A549 (cell line): ENCODE measurements around the gene SORL1. TPM values are rescaled to one million over a fixed set of nuclear protein-coding genes. Genes with fewer than 3 reads are reported as not detected.

Experiments used
- ATAC-seq, 2 experiments: fragments of 200-7000 bp in 1 of 2; fragments of >200 bp in 1 of 2; cut with Nextera tagmentation in 1 of 2; cut with Tn5 transposase in 1 of 2; 3 replicates each; pipeline versions ENCODE4 v1.8.0 to v1.9.1; 2018 to 2020; ENCODE audit warnings: mild to moderate bottlenecking in 1 of 2, moderate library complexity in 1 of 2
- CTCF ChIA-PET: fragments of 300-600 bp; sonication (Branson Sonifier 250); formaldehyde crosslinking; extraction: SDS; loops from one replicate; lab custom pipeline; 2021; ENCODE audit warnings: antibody characterized with exemption, inconsistent platforms; lab: Yijun Ruan, JAX
- POLR2A ChIA-PET: fragments of 350-600 bp; formaldehyde crosslinking; extraction: SDS; loops from one replicate; lab custom pipeline; 2021; ENCODE audit warnings: antibody characterized with exemption, inconsistent platforms; lab: Yijun Ruan, JAX
- DNase-seq, 2 experiments: peaks; one replicate each; pipeline versions ENCODE4 v3.0.0 to v3.0.0-alpha.2; 2011 to 2016; ENCODE audit warnings: low read depth in 1 of 2, low spot score in 1 of 2
- FAIRE-seq: peaks from 2 replicates; lab custom pipeline; 2011; peaks lifted over from hg19 to GRCh38; lab: Jason Lieb, UNC
- H3K27ac ChIP-seq, 2 experiments: fragments of >200 bp; sonication (Bioruptor Twin); formaldehyde crosslinking; 3 replicates each; pipeline ENCODE4 v1.5.1; 2016 to 2017
- H3K4me1 ChIP-seq: fragments of >200 bp; sonication (Bioruptor Twin); formaldehyde crosslinking; 3 replicates; pipeline ENCODE4 v1.6.1; 2016
- H3K4me2 ChIP-seq: fragments of >200 bp; sonication (Bioruptor Twin); formaldehyde crosslinking; 3 replicates; pipeline ENCODE4 v1.6.1; 2016
- H3K4me3 ChIP-seq: fragments of >200 bp; sonication (Bioruptor Twin); formaldehyde crosslinking; 3 replicates; pipeline ENCODE4 v1.5.1; 2016
- H3K9me3 ChIP-seq: fragments of >200 bp; sonication (Bioruptor Twin); formaldehyde crosslinking; 3 replicates; pipeline ENCODE4 v1.6.1; 2016
- CEBPB ChIP-seq, 2 experiments: fragments of >200 bp in 1 of 2; sonication (Bioruptor Twin) in 1 of 2; formaldehyde crosslinking in 1 of 2; IDR thresholded peaks; 2 replicates each; pipeline ENCODE4 v1.6.1; 2012 to 2016
- HES2 ChIP-seq: fragments of >200 bp; sonication (Bioruptor Twin); formaldehyde crosslinking; IDR thresholded peaks from 2 replicates; pipeline ENCODE4 v1.6.1; 2016
- HOXB13 ChIP-seq: fragments of 250-450 bp; sonication (Bioruptor Pico); IDR thresholded peaks from 2 replicates; pipeline ENCODE4 v1.5.0; 2020; ENCODE audit warnings: low read depth, mild to moderate bottlenecking, moderate library complexity
- JUN ChIP-seq, 2 experiments: fragments of >200 bp; sonication (Bioruptor Twin); formaldehyde crosslinking; IDR thresholded peaks; 2 replicates in 1 of 2; 3 replicates in 1 of 2; pipeline ENCODE4 v1.6.1; 2016 to 2017
- MAFK ChIP-seq: fragments of 450-650 bp; IDR thresholded peaks from 2 replicates; pipeline ENCODE4 v1.6.1; 2014; ENCODE audit not compliant: partially characterized antibody
- POLR2A ChIP-seq: IDR thresholded peaks from 2 replicates; pipeline ENCODE4 v1.6.1; 2012; ENCODE audit warnings: mild to moderate bottlenecking, low read length
- RAD21 ChIP-seq, 2 experiments: fragments of >200 bp in 1 of 2; sonication (Bioruptor Twin) in 1 of 2; formaldehyde crosslinking in 1 of 2; IDR thresholded peaks in 1 of 2; conservative IDR thresholded peaks in 1 of 2; 2 replicates in 1 of 2; 3 replicates in 1 of 2; pipeline ENCODE4 v1.6.1; 2012 to 2018; ENCODE audit warnings: inconsistent platforms in 1 of 2
- SMC3 ChIP-seq: fragments of >200 bp; sonication (Bioruptor Twin); formaldehyde crosslinking; IDR thresholded peaks from 3 replicates; pipeline ENCODE4 v1.6.1; 2018; ENCODE audit warnings: inconsistent platforms
- TP53 ChIP-seq: fragments of 250-450 bp; sonication (Bioruptor Pico); IDR thresholded peaks from 2 replicates; pipeline ENCODE4 v1.5.0; 2021; ENCODE audit warnings: mild to moderate bottlenecking, moderate library complexity
- ZFP36 ChIP-seq: fragments of 450-650 bp; IDR thresholded peaks from 2 replicates; pipeline ENCODE4 v1.6.1; 2014; ENCODE audit warnings: borderline replicate concordance; ENCODE audit not compliant: partially characterized antibody
- WGBS: methylation state at CpG from one replicate; pipeline ENCODE4 v1.1.6; 2017; ENCODE audit errors: missing lambda C conversion rate; 5-methylcytosine and 5-hydroxymethylcytosine counted together
- polyA minus RNA-seq: library from RNA; depleted of rRNA, polyadenylated mRNA; stranded (reverse); fragments of >200 nt; gene quantifications from 2 replicates; pipeline ENCODE4 v1.2.3, GENCODE V29; 2011; rRNA and poly(A)+ RNA removed
- polyA plus RNA-seq, 4 experiments: library from polyadenylated mRNA; depleted of rRNA in 3 of 4; stranded (reverse); fragments of >200 nt; fragmentation: RNase III in 1 of 4; extraction: RNeasy Plus Mini Kit Qiagen cat#74134 plus additional on column Dnase treatment in 1 of 4; gene quantifications; 2 replicates in 3 of 4; 3 replicates in 1 of 4; pipeline ENCODE4 v1.2.3, GENCODE V29; 2011 to 2017
- TF ChIP-seq, protein P1 (sequence below): IDR thresholded peaks from 2 replicates; pipeline ENCODE4 v1.6.1; 2012; ENCODE audit warnings: low read depth, borderline replicate concordance
- TF ChIP-seq, protein P2 (sequence below): IDR thresholded peaks from 2 replicates; pipeline ENCODE4 v1.6.1; 2012
- TF ChIP-seq, protein P3 (sequence below): fragments of >200 bp; sonication (Bioruptor Twin); formaldehyde crosslinking; IDR thresholded peaks from 3 replicates; pipeline ENCODE4 v1.5.1; 2016
- TF ChIP-seq, protein P4 (sequence below): IDR thresholded peaks from 2 replicates; pipeline ENCODE4 v1.6.1; 2012

The SORL1 gene, protein sequence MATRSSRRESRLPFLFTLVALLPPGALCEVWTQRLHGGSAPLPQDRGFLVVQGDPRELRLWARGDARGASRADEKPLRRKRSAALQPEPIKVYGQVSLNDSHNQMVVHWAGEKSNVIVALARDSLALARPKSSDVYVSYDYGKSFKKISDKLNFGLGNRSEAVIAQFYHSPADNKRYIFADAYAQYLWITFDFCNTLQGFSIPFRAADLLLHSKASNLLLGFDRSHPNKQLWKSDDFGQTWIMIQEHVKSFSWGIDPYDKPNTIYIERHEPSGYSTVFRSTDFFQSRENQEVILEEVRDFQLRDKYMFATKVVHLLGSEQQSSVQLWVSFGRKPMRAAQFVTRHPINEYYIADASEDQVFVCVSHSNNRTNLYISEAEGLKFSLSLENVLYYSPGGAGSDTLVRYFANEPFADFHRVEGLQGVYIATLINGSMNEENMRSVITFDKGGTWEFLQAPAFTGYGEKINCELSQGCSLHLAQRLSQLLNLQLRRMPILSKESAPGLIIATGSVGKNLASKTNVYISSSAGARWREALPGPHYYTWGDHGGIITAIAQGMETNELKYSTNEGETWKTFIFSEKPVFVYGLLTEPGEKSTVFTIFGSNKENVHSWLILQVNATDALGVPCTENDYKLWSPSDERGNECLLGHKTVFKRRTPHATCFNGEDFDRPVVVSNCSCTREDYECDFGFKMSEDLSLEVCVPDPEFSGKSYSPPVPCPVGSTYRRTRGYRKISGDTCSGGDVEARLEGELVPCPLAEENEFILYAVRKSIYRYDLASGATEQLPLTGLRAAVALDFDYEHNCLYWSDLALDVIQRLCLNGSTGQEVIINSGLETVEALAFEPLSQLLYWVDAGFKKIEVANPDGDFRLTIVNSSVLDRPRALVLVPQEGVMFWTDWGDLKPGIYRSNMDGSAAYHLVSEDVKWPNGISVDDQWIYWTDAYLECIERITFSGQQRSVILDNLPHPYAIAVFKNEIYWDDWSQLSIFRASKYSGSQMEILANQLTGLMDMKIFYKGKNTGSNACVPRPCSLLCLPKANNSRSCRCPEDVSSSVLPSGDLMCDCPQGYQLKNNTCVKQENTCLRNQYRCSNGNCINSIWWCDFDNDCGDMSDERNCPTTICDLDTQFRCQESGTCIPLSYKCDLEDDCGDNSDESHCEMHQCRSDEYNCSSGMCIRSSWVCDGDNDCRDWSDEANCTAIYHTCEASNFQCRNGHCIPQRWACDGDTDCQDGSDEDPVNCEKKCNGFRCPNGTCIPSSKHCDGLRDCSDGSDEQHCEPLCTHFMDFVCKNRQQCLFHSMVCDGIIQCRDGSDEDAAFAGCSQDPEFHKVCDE (N-terminal part only)
- polyA plus RNA-seq (2011; rRNA removed): 3.8 and 4.8 TPM in 2 replicates
- 1.2 and 1.6 TPM in 2 replicates for polyA plus RNA-seq (2012; cell fraction: cytosol; rRNA removed)
- 4.0 and 5.9 TPM in 2 replicates for polyA plus RNA-seq (2012; cell fraction: nucleus; rRNA removed)
- polyA plus RNA-seq (2017; fragmentation: RNase III; extraction: RNeasy Plus Mini Kit Qiagen cat#74134 plus additional on column Dnase treatment): 0.45 to 0.77 TPM (median 0.58 TPM) in 3 replicates
- polyA minus RNA-seq: 24.2 and 31.8 TPM in 2 replicates

DNA sequence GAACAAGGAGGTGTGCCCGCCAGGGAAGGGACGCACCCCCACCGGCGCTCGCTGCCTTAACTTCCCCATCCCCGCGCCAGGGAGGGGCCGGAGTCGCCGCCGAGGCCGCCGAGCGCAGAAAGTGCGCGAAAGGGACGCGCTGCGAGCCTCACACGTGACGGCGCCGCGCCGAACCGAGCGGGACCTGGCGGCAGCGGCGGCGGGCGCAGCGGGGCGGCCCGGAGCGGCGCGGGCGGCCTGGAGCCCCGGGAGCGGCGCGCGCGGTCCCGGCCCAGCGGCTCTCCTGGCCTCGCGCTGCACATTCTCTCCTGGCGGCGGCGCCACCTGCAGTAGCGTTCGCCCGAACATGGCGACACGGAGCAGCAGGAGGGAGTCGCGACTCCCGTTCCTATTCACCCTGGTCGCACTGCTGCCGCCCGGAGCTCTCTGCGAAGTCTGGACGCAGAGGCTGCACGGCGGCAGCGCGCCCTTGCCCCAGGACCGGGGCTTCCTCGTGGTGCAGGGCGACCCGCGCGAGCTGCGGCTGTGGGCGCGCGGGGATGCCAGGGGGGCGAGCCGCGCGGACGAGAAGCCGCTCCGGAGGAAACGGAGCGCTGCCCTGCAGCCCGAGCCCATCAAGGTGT, at the start of gene SORL1:
Gene SORL1 (plus strand): TSS at position 329 of the 623 bp plus-strand sequence. CDS start 18 bp downstream, at position 347.
- TF ChIP-seq, protein P1, sequence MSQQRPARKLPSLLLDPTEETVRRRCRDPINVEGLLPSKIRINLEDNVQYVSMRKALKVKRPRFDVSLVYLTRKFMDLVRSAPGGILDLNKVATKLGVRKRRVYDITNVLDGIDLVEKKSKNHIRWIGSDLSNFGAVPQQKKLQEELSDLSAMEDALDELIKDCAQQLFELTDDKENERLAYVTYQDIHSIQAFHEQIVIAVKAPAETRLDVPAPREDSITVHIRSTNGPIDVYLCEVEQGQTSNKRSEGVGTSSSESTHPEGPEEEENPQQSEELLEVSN: 0 out of 2 replicates have a peak, but pooled peaks have one; percentile 36
- TF ChIP-seq TP53: no peak
- TF ChIP-seq, protein P2, sequence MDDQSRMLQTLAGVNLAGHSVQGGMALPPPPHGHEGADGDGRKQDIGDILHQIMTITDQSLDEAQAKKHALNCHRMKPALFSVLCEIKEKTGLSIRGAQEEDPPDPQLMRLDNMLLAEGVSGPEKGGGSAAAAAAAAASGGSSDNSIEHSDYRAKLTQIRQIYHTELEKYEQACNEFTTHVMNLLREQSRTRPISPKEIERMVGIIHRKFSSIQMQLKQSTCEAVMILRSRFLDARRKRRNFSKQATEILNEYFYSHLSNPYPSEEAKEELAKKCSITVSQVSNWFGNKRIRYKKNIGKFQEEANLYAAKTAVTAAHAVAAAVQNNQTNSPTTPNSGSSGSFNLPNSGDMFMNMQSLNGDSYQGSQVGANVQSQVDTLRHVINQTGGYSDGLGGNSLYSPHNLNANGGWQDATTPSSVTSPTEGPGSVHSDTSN: no peak
- no peak for TF ChIP-seq HES2
- TF ChIP-seq RAD21 (conservative IDR thresholded peaks at IDR 0.05 in 1 of 2, IDR thresholded peaks at IDR 0.05 in 1 of 2): peak; percentile 33 to 57
- TF ChIP-seq, protein P3, sequence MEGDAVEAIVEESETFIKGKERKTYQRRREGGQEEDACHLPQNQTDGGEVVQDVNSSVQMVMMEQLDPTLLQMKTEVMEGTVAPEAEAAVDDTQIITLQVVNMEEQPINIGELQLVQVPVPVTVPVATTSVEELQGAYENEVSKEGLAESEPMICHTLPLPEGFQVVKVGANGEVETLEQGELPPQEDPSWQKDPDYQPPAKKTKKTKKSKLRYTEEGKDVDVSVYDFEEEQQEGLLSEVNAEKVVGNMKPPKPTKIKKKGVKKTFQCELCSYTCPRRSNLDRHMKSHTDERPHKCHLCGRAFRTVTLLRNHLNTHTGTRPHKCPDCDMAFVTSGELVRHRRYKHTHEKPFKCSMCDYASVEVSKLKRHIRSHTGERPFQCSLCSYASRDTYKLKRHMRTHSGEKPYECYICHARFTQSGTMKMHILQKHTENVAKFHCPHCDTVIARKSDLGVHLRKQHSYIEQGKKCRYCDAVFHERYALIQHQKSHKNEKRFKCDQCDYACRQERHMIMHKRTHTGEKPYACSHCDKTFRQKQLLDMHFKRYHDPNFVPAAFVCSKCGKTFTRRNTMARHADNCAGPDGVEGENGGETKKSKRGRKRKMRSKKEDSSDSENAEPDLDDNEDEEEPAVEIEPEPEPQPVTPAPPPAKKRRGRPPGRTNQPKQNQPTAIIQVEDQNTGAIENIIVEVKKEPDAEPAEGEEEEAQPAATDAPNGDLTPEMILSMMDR: peak; percentile 65
- peak; percentile 68 for TF ChIP-seq SMC3
- TF ChIP-seq, protein P4, sequence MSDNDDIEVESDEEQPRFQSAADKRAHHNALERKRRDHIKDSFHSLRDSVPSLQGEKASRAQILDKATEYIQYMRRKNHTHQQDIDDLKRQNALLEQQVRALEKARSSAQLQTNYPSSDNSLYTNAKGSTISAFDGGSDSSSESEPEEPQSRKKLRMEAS: peak; percentile 44; the same call in 1 of the 2 replicates
- no peak for TF ChIP-seq CEBPB (IDR thresholded peaks at IDR 0.05)
- no peak for TF ChIP-seq HOXB13 (CRISPR knock-in tag)
- TF ChIP-seq JUN (IDR thresholded peaks at IDR 0.05): peak in 1 of 2 experiments; percentile 37; a peak in 1 of 5 replicates
- TF ChIP-seq MAFK: no peak
- peak; percentile 32; the same call in 1 of the 2 replicates for TF ChIP-seq POLR2A
- Histone ChIP-seq H3K4me1 (no peaks in the 10 kb centered on the region), H3K27ac (peak within 1 kb of the TSS; percentile 73 to 87), H3K4me3 (peak within 1 kb of the TSS; percentile 75), H3K9me3 (no peaks in the 10 kb centered on the region), H3K4me2 (peak within 1 kb of the TSS; percentile 82)
- ChIA-PET POLR2A (no interaction called here), CTCF (interaction anchor here (0.6 to 3.3 kb wide), 9 partner anchors 10 to 139 kb away, joined by 3 to 17 read pairs (median 5); no protein-coding TSS in a partner anchor)
- 0% methylated on average over 3 of the region's 89 CpGs for WGBS
- FAIRE-seq (no peak), ATAC-seq (peak; percentile 97 to 99), DNase-seq (peak; percentile 55 to 64)

GRCh38 chr11:121405646-121406045, 46.5 kb upstream of the SORL1 start:
- Histone ChIP-seq H3K27ac (no peak overlapping the region), H3K4me1 (no peaks in the 10 kb centered on the region), H3K4me3 (no peak overlapping the region), H3K4me2 (no peak overlapping the region), H3K9me3 (peaks cover 5% of the 10 kb centered on the region; the same call in 1 of the 3 replicates)
- ATAC-seq (no peak), FAIRE-seq (no peak), DNase-seq (no peak)
- CTCF ChIA-PET: interaction anchor here (1.7 kb wide), 1 partner anchor 11 kb away, joined by 3 read pairs; no protein-coding TSS in a partner anchor
- 23% methylated on average over 1 of the region's 1 CpG for WGBS
- no peak for TF ChIP-seq ZFP36
- POLR2A ChIA-PET: no interaction called here
